COLO829 (cell line): ENCODE results near the gene RIC8B.

Source experiments
- DNase-seq: peaks from one replicate; pipeline ENCODE4 v3.0.0; 2012; ENCODE audit warnings: low spot score

The RIC8B gene

GRCh38 chr12:106868982-106869700 lies 94.7 kb downstream of the RIC8B start:
- DNase-seq = no peak

- no peak for DNase-seq
Observed at GRCh38 chr12:106870116-106870515, 95.6 kb downstream of the RIC8B start.

- peak; percentile 76 for DNase-seq
Observed at GRCh38 chr12:106871477-106871876, 97.0 kb downstream of the RIC8B start.

DNA sequence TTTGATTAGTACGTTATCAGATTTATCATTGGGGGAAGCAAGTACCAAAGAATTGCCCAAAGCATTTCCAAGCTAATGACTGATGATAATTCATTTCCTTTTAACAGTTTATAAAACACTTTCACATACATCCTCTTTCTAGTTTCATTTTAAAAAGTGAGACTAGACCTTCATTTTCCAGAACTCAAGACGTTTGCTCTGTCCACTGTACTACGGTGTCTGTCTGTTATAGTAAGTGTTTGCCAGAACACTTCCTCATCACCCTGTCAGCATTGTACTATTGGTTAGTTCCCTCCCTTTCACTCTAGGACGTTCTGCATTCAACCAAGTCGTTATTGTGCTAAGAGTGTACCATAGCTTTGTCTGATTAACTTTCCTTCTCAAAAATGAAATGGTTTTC lies 99.5 kb downstream of the RIC8B start:
- no peak for DNase-seq

GRCh38 chr12:106878804-106879203 lies 104.3 kb downstream of the RIC8B start:
- DNase-seq = no peak

DNA sequence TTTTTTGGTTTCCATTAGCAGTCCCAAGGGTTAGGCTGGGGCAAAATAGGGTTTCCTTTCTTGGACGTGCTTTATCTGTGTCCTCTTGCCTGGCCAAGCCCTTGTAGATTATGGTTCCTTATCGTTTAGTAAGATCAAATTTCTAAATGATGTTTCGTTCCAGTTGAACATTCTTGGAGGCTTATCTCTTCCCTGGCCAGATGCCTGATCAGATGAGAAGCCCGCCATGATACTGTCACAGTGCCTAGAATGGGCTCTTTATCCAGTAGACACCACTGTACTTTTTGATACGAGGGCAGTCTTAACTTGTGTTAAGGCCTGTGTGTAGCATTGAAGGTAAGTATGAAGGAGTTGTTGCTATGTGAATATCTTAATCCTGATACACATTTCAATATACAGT lies 105.1 kb downstream of the RIC8B start:
- no peak for DNase-seq

GRCh38 chr12:106883426-106883825 lies 108.9 kb downstream of the RIC8B start:
- DNase-seq = peak; percentile 28

DNA sequence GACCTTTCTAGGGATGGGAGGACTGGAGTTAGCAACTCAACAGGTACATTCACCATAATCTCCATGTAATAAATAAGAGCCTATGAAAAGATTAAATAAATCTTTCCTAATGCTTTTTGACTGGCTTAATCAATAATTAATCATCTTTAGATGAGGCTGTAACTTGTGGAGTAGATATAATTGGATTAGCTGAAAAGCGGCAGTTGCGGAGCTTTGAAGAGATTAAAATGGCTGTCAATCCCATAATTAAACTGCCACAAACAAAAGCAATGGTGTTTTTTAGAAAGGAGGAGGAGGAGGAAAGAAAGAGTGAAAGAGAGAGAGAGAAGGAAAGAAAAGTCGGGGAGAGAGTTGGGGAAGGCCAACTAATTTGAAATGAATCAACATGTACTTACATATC lies 110.5 kb downstream of the RIC8B start:
- DNase-seq = no peak

- DNase-seq = peak; percentile 50
Observed at GRCh38 chr12:106885541-106886249, 111.2 kb downstream of the RIC8B start.

- DNase-seq = no peak
Observed at GRCh38 chr12:106886932-106887331, 112.5 kb downstream of the RIC8B start.

GRCh38 chr12:106888348-106888970 lies 114.0 kb downstream of the RIC8B start:
- no peak for DNase-seq

GRCh38 chr12:106889326-106889725 lies 114.8 kb downstream of the RIC8B start:
- no peak for DNase-seq

DNA sequence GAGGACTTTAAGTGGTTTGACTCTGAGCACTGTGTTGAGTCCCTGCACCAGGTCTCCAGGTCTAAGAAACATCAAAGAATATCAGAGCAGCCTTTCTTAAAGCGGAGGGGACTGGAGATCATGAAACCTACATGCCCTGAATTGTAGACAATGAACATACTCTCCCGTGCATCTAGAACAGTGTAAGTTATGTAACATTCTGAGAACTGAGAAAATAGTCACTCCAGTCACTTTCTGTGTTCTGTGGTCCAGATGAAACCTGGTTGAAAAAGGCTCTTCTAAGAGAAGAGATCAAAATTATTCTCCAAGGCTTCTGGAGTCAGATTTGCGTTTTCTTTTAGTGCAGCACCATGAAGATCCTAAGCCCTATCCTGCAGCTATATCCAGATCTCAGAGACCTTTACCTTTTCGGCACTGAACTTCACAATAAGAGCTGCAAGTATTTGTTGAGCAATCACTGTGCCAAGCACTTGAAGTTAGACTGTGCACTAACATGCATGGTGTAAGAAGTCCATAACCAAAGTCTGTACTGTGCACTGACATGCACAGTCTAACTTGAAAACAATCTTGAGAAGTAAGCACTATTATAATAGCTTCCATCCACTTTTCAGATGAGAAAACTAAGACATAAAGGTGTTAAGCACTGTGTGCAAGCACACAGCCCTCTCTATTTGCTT lies 115.6 kb downstream of the RIC8B start:
- no peak for DNase-seq

GRCh38 chr12:106892075-106892474 lies 117.6 kb downstream of the RIC8B start:
- DNase-seq = no peak

DNA sequence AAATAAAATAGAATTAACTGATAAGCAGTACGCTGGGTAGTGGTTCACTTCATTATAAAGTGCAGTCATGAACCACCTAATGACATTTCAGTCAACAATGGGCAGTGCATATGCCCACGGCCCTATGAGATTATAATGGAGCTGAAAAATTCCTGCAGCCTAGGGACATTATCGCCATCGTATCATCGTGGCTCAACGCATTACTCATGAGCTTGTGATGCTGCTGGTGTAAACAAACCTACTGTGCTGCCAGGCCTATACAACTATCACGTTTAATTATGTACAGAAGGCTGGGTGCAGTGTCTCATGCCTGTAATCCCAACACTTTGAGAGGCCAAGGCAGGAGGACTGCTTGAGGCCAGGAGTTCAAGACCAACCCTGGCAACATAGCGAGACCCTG lies 119.0 kb downstream of the RIC8B start:
- no peak for DNase-seq

- DNase-seq = no peak
Observed at GRCh38 chr12:106894774-106895173, 120.3 kb downstream of the RIC8B start.

DNA sequence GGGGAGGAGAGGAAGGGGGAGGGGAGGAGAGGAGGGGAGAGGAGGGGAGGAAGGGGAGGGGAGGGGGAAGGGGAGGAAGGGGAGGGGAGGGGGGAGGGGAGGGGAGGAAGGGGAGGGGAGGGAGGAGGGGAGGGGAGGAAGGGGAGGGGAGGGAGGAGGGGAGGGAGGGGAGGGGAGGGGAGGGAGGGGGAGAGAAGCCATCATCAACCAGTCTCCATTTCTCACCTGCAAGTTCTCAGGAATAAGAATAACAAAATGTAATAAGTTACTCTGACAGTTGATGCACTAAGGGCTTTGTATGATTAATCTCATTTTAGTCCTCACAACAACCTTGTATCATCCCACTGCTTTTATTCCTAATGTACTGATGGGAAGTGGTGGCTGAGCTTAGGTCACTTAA lies 122.1 kb downstream of the RIC8B start:
- no peak for DNase-seq

DNA sequence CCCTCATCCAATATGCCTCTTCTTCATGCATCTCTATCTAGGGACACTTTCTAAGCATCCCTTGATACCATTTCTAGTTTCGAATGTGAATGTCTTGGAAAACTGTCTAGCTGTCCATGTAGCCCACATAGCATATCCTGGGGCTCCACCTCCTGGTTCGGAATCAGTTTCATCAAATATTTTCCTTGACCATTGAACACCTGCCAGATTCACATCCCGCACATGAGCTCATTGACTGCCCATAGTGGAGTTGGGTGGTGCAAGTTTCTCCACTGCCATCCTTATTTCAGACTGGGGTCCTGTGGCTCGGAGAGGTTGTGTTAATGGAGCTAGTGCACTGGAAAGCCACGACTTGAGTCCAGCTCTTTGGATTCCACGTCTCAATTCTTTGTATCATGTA lies 122.6 kb downstream of the RIC8B start:
- peak; percentile 27 for DNase-seq

DNA sequence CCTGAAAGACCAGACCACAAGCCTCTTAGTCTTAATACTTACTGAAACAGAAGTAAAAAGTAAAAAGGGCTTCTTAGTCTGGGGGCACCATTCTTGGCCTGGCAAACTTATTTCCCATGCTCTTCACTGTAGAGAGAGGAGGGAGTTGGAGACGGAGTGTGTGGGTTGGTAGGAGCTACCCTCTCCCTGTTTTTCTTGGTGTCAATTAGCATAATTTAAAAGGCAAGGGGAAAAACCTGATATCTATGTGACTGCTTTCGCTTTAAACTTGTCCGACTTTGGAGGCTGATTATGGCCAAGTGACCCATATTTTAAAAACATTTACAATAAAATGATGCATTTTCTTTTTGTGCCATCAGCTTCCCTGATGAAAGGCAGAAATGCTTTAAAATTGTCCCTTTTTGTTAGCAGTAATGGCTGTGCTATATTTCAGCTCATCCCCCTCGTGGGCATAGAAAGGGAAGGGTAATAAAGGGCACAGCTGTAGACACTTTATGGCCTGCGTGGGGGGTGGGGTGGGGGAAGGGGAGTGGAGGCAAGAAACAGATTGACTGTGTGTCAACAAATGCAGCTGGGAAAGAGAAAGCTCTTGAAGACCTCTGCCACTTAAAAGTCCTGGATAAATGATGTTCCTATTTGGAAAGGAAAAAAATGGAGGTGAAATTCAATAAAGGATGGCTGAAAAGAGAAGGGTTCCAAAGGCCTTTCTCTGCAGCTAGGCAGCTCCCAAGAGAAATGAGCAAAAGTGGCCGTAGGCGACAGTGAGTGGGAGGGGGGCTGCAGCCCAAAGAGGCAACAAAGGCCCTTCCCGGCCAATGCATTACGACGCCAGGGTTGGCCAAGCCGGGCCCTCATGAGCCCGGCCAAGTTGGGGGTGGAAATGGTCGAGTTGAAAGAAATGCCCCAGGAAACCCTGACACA lies 123.8 kb downstream of the RIC8B start:
- DNase-seq = no peak

GRCh38 chr12:106900554-106900953 lies 126.1 kb downstream of the RIC8B start:
- DNase-seq = no peak

DNA sequence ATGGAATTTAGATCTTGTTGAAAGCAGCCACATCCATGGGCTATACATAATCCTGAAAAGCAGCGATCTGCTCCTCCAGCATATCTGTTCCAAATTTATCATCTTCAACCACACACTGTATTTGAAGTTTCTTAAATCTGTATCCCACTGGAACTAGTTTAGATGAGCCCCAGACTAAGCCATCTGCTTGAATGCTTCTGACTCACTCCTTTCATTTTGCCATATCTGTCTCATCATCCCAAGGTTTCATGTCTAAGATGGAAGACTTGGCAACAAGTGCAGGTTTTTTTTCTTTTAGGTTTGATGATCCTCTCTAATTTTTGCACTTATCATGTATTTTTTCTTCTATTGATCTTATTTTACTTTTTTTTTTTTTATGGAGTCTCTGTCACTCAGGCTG lies 126.8 kb downstream of the RIC8B start:
- no peak for DNase-seq

GRCh38 chr12:106902053-106902452 lies 127.6 kb downstream of the RIC8B start:
- DNase-seq = no peak
